HG03558 (cell line): ENCODE data around the gene ME1.
A peak's percentile ranks its signal among the peaks of the same experiment; 100 is the strongest.

Experiments used
- ATAC-seq: cut with Tn5 transposase; IDR thresholded peaks from one replicate; pipeline ENCODE4 v1.9.1; 2021; ENCODE audit warnings: moderate number of reproducible peaks; ENCODE audit not compliant: unreplicated experiment; ENCODE audit errors: extremely low read depth

Gene ME1

DNA sequence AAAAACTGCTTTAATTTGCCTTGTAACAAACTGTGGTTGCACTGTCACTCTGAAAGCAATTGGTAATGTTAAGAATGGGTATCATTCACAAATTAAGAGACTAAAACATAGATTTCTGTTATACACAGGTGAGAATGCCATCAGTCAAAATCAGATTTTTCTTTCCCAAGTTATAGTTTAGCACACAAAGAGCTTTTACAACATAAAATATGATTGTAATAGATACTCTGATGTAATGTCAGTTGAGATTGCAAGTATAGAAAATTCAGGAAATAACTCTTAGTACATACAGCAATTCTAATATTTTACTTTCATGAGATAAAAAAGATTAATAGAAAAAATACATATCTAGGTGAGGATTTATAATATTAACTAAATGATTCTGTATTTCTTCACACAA is 2.3 kb upstream of the ME1 start:
- ATAC-seq: no peak

- ATAC-seq: no peak
Observed at GRCh38 chr6:83432636-83433035, 1.8 kb upstream of the ME1 start.

DNA sequence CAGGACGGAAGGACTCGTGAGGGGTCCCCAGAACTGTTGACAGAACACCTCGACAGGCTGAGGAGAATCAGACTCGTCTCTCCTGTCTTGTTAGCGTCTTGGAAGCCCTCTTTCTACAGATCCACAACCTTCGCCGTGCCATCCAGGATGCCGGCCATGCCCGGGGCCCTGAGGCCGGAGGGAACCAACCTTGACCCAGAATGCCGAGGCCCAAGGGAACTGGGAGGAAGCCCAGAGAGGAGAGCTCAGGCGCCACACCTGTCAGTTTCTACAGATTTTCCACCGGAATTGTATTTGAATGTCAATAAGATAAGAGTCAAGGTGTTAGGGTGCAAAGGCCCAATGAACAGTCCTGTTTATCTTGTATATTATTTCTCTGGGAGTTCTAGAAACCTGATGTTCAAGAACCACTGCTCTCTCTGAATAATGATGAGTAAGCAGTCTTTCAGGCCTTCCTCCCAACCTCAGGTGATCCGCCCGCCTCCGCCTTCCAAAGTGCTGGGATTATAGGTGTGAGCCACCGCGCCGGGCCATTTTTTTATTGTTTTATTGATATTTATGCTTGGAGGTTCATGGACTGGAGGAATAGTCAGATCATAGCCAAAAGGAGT is 799 bp upstream of the ME1 start:
- no peak for ATAC-seq

DNA sequence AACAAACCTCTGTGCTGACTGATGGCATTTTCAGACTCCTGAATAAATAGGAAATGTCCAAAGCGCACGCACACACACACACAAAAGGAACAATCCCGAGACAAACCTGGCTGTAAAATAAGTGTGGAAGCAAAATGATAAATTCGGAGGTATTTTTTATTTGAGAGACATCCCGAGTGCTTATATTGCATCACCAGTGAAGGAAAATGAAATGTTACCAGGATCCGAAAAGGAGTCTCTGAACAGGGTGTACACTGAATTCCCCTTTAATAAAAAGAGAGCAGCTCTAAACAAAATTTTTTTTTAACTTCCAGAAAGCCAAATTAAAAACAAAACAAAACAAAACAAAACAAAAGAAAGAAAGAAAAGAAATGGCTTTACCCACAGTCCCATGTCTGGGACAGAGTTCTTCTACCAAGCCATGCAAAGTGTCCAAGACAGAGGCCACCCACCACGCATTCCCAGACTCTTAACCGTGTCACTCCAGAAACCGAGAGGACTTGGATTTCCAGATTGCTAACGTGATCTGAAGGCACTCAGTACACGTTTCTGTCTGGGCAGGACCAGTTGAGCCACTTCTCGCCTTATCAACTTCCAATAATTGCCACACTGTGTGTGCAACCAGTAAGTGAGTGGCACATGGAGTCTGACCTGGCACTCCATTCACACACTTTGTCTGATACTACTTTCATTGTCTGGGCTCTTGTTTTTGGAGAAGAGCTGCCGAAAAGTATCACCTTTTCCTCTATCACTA is 817 bp downstream of the ME1 start:
- peak; percentile 4 for ATAC-seq

DNA sequence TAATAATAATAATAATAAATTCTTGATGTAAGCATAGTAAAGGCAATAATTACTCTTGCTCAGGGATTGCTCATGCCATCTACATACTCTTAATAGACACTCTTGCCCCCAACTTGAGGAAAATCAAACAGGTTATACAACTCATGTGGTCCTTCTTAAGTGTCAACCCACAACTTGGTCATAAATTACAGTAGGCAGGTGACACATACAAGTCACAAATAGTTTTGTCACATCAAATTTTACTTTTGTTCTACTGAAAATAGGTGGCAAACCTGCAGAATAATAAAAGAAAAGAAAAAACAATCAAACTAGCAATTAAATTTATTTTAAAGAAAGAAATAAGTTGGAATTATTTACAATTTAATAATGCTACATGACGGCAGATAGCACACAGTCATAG is 1.6 kb downstream of the ME1 start:
- no peak for ATAC-seq

- no peak for ATAC-seq
Observed at GRCh38 chr6:83424392-83425018, 6.3 kb downstream of the ME1 start.

- no peak for ATAC-seq
Observed at GRCh38 chr6:83417880-83418663, 12.8 kb downstream of the ME1 start.

DNA sequence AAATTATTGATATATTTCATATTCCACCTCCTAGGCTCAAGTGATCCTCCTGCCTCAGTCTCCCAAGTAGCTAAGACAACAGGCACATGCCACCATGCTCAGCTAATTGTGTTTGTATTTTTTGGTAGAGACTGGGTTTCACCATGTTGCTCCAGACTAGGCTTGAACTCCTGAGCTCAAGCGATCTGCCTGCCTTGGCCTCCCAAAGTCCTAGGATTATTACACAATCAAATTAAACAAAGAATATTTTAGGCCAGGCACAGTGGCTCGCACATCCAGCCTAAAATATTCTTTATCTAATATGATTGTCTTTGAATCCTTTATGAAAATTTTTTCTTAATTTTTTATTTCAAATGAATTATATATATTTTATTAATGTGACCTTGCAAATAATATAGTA is 17.8 kb downstream of the ME1 start:
- ATAC-seq: no peak

GRCh38 chr6:83411731-83412130 is 19.1 kb downstream of the ME1 start:
- no peak for ATAC-seq

- no peak for ATAC-seq
Observed at GRCh38 chr6:83403191-83403590, 27.7 kb downstream of the ME1 start.

DNA sequence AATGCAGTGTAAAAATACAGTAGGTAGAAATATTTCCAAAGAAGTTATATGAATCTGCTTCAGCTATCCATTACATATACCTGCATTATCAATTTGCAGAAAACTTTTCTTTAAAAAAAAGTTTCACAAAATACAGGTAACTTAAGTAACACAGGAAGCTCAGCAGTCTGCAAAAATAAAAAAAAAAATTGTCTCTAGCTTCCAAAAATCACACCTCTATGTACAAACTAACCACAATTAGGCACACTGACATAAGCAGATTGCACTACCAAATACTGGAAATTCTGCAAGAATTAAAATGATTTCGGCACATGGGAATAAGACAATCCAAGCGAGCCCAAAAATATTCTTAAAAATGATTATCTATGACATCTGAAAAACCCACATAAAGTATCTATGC is 41.2 kb downstream of the ME1 start:
- ATAC-seq: no peak

- ATAC-seq: no peak
Observed at GRCh38 chr6:83385473-83385872, 45.4 kb downstream of the ME1 start.

DNA sequence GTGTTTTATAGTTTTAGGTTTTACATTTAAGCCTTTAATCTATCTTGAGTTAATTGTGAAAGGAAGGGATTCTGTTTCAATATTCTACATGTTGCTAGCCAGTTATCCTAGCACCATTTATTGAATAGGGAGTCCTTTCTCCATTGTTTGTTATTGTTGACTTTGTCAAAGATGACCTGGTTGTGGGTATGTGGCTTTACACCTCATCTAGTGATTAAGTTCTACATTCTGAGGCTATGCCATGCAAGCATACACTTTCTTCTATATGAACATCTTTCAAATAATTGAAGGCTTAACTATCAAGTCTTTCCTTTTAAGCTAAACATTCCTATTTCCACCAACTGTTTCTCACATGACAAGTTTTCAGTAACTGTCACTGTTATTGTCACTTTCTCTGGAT is 46.1 kb downstream of the ME1 start:
- ATAC-seq: no peak

DNA sequence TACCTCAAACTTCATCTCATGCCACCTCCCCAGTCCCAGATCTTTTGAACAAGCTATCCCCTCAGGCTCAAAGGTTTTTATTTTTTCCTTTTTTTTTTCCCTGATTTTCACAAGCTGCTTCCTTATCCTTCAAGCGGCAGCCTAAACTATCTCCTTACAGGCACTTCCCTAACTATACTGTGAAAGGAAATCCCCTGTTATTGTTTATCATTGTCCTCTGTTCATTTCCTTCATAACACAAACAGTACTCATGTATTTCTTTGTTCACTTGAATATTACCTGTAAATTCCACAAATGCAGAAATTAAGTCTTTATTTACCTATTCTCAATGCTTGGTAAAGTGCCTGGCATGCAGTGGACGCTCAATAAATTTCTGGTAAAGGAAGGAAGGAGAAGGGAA is 48.9 kb downstream of the ME1 start:
- ATAC-seq: no peak

DNA sequence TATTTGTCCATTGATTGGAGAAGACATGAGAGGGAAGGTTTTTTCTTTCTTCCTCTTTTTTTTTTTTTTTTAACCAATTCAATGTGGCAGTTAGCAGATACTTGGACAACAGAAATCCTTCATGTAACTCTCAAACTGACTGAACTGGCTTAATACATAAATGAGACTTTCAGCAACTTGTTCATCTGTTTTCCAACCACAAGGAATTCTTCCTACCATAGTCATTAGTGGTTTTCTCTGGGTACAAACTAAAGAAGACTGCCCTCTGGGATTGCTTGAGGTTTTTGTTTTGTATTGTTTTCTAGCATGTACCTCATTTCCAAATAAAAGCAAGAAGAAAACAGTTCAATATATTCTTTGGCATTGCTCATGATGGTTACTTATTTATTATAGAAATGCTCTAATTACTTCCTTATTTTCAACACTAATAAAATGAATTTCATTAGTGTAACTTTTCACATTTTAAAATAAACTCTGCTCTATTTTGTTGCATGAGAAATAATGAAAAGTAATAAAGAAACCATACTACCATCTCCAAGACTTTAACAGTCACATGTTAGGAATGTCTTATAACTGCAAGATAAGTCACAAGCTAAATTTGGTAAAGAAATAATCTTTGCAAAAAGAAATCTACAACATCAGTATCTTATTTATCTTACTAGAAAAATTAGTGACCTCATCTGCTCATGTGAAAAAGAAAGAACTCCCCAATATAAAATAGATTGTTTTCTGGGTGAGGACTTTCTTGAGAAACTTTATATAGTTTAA is 52.0 kb downstream of the ME1 start:
- no peak for ATAC-seq

DNA sequence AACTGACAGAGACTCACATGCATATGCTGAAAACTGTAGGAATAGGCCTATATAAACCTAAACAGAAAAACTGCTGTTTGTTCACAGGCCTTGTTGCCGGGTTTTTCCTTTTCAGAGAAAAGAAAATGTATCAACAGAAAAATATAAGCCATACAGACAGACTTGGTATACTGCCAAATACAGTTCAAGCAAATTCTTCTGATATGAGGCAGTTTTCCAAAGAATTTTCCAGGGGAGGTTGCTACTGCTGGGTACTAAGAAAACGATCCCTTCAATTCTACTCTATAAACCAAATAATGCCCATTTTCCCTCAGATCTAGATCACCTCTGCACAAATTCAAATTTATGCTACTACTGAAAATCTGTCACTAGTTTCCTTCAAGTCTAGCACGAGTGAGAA is 59.4 kb downstream of the ME1 start:
- ATAC-seq: no peak

- no peak for ATAC-seq
Observed at GRCh38 chr6:83370567-83370966, 60.3 kb downstream of the ME1 start.

- ATAC-seq: no peak
Observed at GRCh38 chr6:83369692-83370091, 61.2 kb downstream of the ME1 start.

DNA sequence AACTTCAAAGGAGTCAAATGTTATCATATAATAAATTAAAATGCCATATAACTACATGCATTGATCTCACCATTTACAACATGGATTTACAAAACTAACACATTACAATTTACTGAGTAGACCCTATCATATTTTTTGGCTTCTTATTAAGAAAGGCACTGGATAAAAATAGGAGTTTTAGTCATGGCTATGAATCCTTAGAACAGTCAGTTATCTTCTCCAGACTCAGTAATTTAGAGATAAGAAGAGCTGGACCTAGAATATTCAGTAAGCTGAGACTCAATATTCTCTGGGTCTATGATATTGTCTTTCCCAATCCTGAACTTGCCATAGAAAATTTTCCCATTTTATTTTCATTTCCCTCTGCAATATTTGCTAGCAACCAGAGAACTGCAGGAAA is 62.3 kb downstream of the ME1 start:
- no peak for ATAC-seq

GRCh38 chr6:83367104-83367503 is 63.7 kb downstream of the ME1 start:
- no peak for ATAC-seq
